Endothelial cell (in vitro differentiated cells): Measurements from ENCODE around the gene FBXL19. TPM values are rescaled to one million over a fixed set of nuclear protein-coding genes. Genes with fewer than 3 reads are reported as not detected.

ENCODE experiments used
- DNase-seq: peaks from one replicate; pipeline ENCODE4 v3.0.0; 2021; ENCODE audit warnings: low spot score
- H3K27ac Mint-ChIP-seq: one replicate; pipeline ENCODE4 v1.8.0; 2021; ENCODE audit warnings: mixed read lengths, inconsistent platforms; ENCODE audit not compliant: unreplicated experiment
- H3K27me3 Mint-ChIP-seq: one replicate; pipeline ENCODE4 v1.8.0; 2021; ENCODE audit warnings: mild to moderate bottlenecking, moderate library complexity, mixed read lengths, inconsistent platforms; ENCODE audit not compliant: unreplicated experiment
- H3K36me3 Mint-ChIP-seq: one replicate; pipeline ENCODE4 v1.8.0; 2021; ENCODE audit warnings: mild to moderate bottlenecking, low read depth, mixed read lengths, inconsistent platforms; ENCODE audit not compliant: unreplicated experiment
- H3K4me1 Mint-ChIP-seq: one replicate; pipeline ENCODE4 v1.8.0; 2021; ENCODE audit warnings: mild to moderate bottlenecking, mixed read lengths, inconsistent platforms; ENCODE audit not compliant: unreplicated experiment
- H3K4me3 Mint-ChIP-seq: one replicate; pipeline ENCODE4 v1.8.0; 2021; ENCODE audit warnings: mild to moderate bottlenecking, mixed read lengths, inconsistent platforms; ENCODE audit not compliant: unreplicated experiment
- H3K9me3 Mint-ChIP-seq: one replicate; pipeline ENCODE4 v1.8.0; 2021; ENCODE audit warnings: mixed read lengths, inconsistent platforms; ENCODE audit not compliant: unreplicated experiment
- total RNA-seq: library from RNA; stranded (reverse); fragmentation: NEBNext Ultra II Directional; extraction: Animal tissue kit (Norgen Biotek cat#: 25700); gene quantifications from one replicate; pipeline ENCODE4 v1.2.1, GENCODE V29; 2021; ENCODE audit not compliant: unreplicated experiment
- TF ChIP-seq, protein P1 (sequence below): fragments of 200-600 bp; sonication (generic); IDR thresholded peaks from one replicate; pipeline ENCODE4 v1.5.0; 2021; ENCODE audit warnings: antibody characterized with exemption; ENCODE audit not compliant: unreplicated experiment

FBXL19 gene
- total RNA-seq, 1 donor from 2014 or later, result 117 TPM

DNA sequence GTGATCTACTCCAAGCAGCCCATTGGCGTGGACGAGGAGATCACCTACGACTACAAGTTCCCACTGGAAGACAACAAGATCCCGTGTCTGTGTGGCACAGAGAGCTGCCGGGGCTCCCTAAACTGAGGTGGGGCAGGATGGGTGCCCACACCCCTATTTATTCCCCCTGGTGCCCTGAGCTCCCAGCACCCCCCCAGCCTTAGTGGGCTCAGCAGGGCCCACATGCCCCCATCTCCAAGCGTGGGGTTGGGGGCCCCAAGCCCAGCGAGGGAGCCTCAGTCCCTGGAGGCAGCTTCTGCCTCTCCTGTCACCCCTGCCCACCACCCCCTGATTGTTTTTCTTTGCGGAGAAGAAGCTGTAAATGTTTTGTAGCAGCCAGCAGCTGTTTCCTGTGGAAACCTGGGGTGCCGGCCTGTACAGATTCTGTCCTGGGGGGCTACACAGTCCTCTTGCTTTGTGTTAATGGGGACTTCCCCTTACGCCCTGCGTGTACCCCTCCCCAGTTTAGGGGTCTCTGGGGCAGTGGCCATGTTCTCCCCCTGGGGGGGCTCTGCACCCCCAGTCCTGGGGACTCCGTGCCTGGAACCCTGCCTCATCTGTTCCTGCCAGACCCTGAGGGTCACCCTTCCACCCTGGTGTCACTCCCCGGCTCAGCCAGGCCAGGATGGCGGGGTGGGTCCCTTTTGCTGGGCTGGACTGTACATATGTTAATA lies 60.7 kb downstream of the FBXL19 start:
- Mint-ChIP-seq H3K27ac (no peak overlapping the region), H3K27me3 (peaks cover 23% of the 10 kb centered on the region), H3K4me1 (no peaks in the 10 kb centered on the region), H3K36me3 (peaks cover 15% of the 10 kb centered on the region), H3K9me3 (no peaks in the 10 kb centered on the region), H3K4me3 (no peak overlapping the region)
- TF ChIP-seq, protein P1, sequence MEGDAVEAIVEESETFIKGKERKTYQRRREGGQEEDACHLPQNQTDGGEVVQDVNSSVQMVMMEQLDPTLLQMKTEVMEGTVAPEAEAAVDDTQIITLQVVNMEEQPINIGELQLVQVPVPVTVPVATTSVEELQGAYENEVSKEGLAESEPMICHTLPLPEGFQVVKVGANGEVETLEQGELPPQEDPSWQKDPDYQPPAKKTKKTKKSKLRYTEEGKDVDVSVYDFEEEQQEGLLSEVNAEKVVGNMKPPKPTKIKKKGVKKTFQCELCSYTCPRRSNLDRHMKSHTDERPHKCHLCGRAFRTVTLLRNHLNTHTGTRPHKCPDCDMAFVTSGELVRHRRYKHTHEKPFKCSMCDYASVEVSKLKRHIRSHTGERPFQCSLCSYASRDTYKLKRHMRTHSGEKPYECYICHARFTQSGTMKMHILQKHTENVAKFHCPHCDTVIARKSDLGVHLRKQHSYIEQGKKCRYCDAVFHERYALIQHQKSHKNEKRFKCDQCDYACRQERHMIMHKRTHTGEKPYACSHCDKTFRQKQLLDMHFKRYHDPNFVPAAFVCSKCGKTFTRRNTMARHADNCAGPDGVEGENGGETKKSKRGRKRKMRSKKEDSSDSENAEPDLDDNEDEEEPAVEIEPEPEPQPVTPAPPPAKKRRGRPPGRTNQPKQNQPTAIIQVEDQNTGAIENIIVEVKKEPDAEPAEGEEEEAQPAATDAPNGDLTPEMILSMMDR, result no peak
- DNase-seq, result no peak

DNA sequence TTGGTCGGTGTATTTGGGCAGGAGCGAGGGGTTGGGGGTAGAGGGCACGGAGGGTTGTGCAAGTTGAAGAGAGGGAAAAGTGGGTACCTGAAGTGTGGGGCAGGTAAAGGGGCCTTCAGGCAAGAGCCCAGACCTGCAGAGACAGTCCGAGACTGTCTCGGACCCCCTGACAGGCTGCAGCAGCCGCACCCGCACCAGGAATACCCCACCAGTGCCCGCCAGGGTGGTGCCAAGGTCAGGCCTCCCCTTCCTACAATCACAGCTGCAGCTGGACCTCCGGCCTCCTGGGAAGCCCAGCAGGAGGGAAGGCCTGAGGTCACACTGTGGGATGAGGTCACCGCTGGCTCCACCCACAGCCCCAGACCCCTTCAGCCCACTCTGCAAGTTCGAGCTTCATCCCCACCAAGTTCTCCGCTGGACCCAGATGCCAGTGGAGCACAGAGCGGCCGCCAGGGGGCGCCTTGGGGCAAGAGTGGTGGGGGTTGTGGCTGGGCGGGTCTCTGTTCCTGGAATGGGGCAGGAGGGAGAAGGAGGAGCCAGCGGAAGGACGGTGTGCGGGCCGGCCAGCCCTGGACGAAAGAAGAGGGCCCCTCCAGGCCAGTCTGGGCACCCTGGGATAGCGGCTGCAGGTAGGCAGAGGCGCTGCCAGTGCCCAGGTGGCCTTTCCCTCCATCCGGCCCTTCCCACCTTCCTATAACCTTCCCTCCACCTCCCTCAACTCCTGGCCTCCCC lies 61.5 kb downstream of the FBXL19 start, which contains the start of gene HSD3B7:
Gene HSD3B7 (plus strand): TSS at position 539 of the 732 bp plus-strand sequence. CDS start 452 bp downstream, outside the sequence.
- Mint-ChIP-seq H3K9me3 (no peaks in the 10 kb centered on the region), H3K27ac (no peak within 1 kb of the TSS), H3K4me1 (no peaks in the 10 kb centered on the region), H3K27me3 (peaks cover 23% of the 10 kb centered on the region), H3K36me3 (peaks cover 15% of the 10 kb centered on the region), H3K4me3 (no peak within 1 kb of the TSS)
- DNase-seq, result peak; percentile 97
- TF ChIP-seq, protein P1, result peak; percentile 98

DNA sequence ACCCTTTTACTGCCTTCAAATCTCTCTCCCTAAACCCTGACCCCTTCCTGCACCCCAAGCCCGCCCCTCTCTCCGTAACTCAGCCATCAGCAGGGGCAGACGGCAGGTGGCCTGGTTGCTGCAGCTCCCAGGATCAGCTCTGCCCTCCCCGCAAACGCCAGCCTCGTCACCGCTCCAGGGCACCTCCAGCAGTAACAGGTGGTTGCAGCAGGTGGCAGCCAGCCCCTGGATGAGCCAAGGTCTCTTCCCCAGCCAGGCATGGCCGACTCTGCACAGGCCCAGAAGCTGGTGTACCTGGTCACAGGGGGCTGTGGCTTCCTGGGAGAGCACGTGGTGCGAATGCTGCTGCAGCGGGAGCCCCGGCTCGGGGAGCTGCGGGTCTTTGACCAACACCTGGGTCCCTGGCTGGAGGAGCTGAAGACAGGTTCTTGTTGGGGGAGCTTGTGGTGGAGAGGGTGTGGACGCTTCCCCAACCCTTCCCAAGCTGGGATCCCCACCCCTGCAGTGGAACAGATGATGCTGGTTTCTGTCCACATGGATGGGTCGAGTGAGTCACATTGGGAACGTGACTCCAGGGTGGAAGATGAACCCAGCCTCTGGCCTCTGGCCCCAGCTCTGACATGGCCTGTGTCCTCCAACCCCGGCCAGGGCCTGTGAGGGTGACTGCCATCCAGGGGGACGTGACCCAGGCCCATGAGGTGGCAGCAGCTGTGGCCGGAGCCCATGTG lies 62.2 kb downstream of the FBXL19 start:
- H3K27me3 Mint-ChIP-seq, result peaks cover 19% of the 10 kb centered on the region
- H3K4me3 Mint-ChIP-seq, result no peak overlapping the region
- H3K9me3 Mint-ChIP-seq, result no peaks in the 10 kb centered on the region
- TF ChIP-seq, protein P1, result no peak
- H3K4me1 Mint-ChIP-seq, result no peaks in the 10 kb centered on the region
- no peak for DNase-seq
- H3K36me3 Mint-ChIP-seq, result peaks cover 15% of the 10 kb centered on the region
- H3K27ac Mint-ChIP-seq, result no peak overlapping the region

DNA sequence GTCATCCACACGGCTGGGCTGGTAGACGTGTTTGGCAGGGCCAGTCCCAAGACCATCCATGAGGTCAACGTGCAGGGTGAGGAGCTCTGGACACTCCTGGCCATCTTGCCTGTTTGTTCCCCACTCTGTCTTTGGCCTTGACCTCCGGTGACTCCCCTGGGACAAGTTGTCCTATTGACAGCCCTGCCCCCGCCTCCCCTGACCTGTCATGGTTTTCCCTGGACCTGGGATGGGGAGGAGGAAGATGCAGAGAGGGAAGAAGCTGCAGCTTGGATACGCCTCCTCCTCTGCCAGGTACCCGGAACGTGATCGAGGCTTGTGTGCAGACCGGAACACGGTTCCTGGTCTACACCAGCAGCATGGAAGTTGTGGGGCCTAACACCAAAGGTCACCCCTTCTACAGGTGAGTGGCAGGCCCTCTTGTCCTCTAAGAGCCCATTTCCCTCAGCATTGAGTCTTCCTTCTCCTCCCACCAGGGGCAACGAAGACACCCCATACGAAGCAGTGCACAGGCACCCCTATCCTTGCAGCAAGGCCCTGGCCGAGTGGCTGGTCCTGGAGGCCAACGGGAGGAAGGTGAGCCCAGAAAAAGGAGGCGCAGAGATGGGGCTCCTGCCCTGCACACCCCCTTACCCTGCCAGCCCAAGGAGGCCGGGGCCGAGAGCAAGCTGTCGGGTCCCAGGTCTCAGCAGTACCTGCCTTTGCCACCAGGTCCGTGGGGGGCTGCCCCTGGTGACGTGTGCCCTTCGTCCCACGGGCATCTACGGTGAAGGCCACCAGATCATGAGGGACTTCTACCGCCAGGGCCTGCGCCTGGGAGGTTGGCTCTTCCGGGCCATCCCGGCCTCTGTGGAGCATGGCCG lies 63.0 kb downstream of the FBXL19 start:
- Mint-ChIP-seq H3K9me3 (no peaks in the 10 kb centered on the region), H3K4me1 (no peaks in the 10 kb centered on the region), H3K4me3 (no peak overlapping the region), H3K27me3 (peaks cover 16% of the 10 kb centered on the region), H3K27ac (no peak overlapping the region), H3K36me3 (peaks cover 9% of the 10 kb centered on the region)
- no peak for DNase-seq
- TF ChIP-seq, protein P1, result no peak
